CD14-positive monocyte (primary cell): ENCODE results near the gene PTPRE. TPM values are rescaled to one million over a fixed set of nuclear protein-coding genes. Genes with fewer than 3 reads are reported as not detected.

ENCODE experiments used
- DNase-seq, 3 donors: peaks; one replicate each; pipeline ENCODE4 v3.0.0-alpha.2; 2011 to 2022
- H2AFZ ChIP-seq: 2 replicates; pipeline ENCODE4 v1.6.0; 2012; ENCODE audit warnings: mild to moderate bottlenecking, low read depth, low read length, inconsistent platforms; ENCODE audit not compliant: insufficient read depth, poor library complexity, severe bottlenecking
- H3K27ac ChIP-seq, 2 donors: 1 replicate in 1 of 2; 2 replicates in 1 of 2; pipeline ENCODE4 v1.5.1; 2012 to 2013; ENCODE audit warnings: low read length in 2 of 2, control low read depth in 1 of 2, inconsistent platforms in 1 of 2, low read depth in 1 of 2, mild to moderate bottlenecking in 1 of 2
- H3K27me3 ChIP-seq, 2 donors: one replicate each; pipeline versions ENCODE4 v1.6.0 to v1.6.1; 2011 to 2013; ENCODE audit warnings: low read length in 2 of 2; ENCODE audit not compliant: control insufficient read depth in 2 of 2, insufficient read depth in 2 of 2
- H3K36me3 ChIP-seq, 2 donors: replicated peaks in 1 of 2; 1 replicate in 1 of 2; 2 replicates in 1 of 2; pipeline versions ENCODE4 v1.5.1 to v1.6.1; 2012 to 2013; ENCODE audit warnings: low read length in 2 of 2, control low read depth in 1 of 2, inconsistent platforms in 1 of 2, mild to moderate bottlenecking in 1 of 2; ENCODE audit not compliant: insufficient read depth in 2 of 2, control insufficient read depth in 1 of 2
- H3K4me1 ChIP-seq, 2 donors: 1 replicate in 1 of 2; 2 replicates in 1 of 2; pipeline versions ENCODE4 v1.5.1 to v1.6.1; 2012 to 2013; ENCODE audit warnings: low read length in 2 of 2, control low read depth in 1 of 2, inconsistent platforms in 1 of 2, mild to moderate bottlenecking in 1 of 2, moderate library complexity in 1 of 2; ENCODE audit not compliant: insufficient read depth in 2 of 2, control insufficient read depth in 1 of 2
- H3K4me2 ChIP-seq: replicated peaks from 2 replicates; pipeline ENCODE3; 2012; ENCODE audit warnings: low read length, moderate library complexity, mild to moderate bottlenecking; ENCODE audit not compliant: poor library complexity, severe bottlenecking; ENCODE audit errors: extremely low read depth
- H3K4me3 ChIP-seq, 3 experiments: fragments of 200-600 bp in 1 of 3; sonication (generic) in 1 of 3; replicated peaks in 1 of 3; 1 replicate in 2 of 3; 2 replicates in 1 of 3; pipeline ENCODE4 v1.5.1; 2011 to 2013; ENCODE audit warnings: low read length in 3 of 3, mild to moderate bottlenecking in 3 of 3, control low read depth in 2 of 3, low read depth in 2 of 3, inconsistent platforms in 1 of 3, moderate library complexity in 1 of 3
- H3K79me2 ChIP-seq: 2 replicates; pipeline ENCODE4 v1.6.0; 2012; ENCODE audit warnings: mild to moderate bottlenecking, control low read depth, inconsistent platforms, low read length, moderate library complexity; ENCODE audit not compliant: insufficient read depth
- H3K9ac ChIP-seq: 2 replicates; pipeline ENCODE4 v1.6.0; 2017; ENCODE audit warnings: low read length, mild to moderate bottlenecking; ENCODE audit not compliant: insufficient read depth, poor library complexity, severe bottlenecking
- H3K9me3 ChIP-seq, 2 donors: replicated peaks in 1 of 2; 1 replicate in 1 of 2; 2 replicates in 1 of 2; pipeline versions ENCODE4 v1.5.1 to v1.6.1; 2012 to 2013; ENCODE audit warnings: low read length in 2 of 2, control low read depth in 1 of 2; ENCODE audit not compliant: control insufficient read depth in 1 of 2, insufficient read depth in 1 of 2
- H4K20me1 ChIP-seq: 2 replicates; pipeline ENCODE4 v1.6.0; 2012; ENCODE audit warnings: mild to moderate bottlenecking, low read length, control low read depth, moderate library complexity; ENCODE audit not compliant: insufficient read depth
- H3K27ac Mint-ChIP-seq, 7 donors: one replicate each; pipeline ENCODE4 v1.8.0; 2020; ENCODE audit warnings: mild to moderate bottlenecking in 7 of 7, mixed read lengths in 7 of 7, moderate library complexity in 6 of 7, inconsistent platforms in 2 of 7
- H3K27me3 Mint-ChIP-seq, 3 donors: one replicate each; pipeline ENCODE4 v1.8.0; 2021 to 2022; ENCODE audit warnings: low read depth in 3 of 3, mild to moderate bottlenecking in 3 of 3, mixed read lengths in 3 of 3, moderate library complexity in 3 of 3, inconsistent platforms in 1 of 3
- H3K36me3 Mint-ChIP-seq, 2 donors: one replicate each; pipeline ENCODE4 v1.8.0; 2020; ENCODE audit warnings: mixed read lengths in 2 of 2, inconsistent platforms in 1 of 2, mild to moderate bottlenecking in 1 of 2
- H3K4me1 Mint-ChIP-seq: one replicate; pipeline ENCODE4 v1.8.0; 2020; ENCODE audit warnings: mild to moderate bottlenecking, mixed read lengths
- H3K4me3 Mint-ChIP-seq, 2 donors: one replicate each; pipeline ENCODE4 v1.8.0; 2020; ENCODE audit warnings: mild to moderate bottlenecking in 2 of 2, mixed read lengths in 2 of 2, moderate library complexity in 1 of 2
- H3K9me3 Mint-ChIP-seq, 7 donors: one replicate each; pipeline ENCODE4 v1.8.0; 2020 to 2022; ENCODE audit warnings: mixed read lengths in 7 of 7, mild to moderate bottlenecking in 6 of 7, moderate library complexity in 6 of 7, inconsistent platforms in 2 of 7
- CTCF ChIP-seq: fragments of 200-600 bp; IDR thresholded peaks from one replicate; pipeline ENCODE4 v1.8.0; 2022; ENCODE audit warnings: antibody characterized with exemption, mild to moderate bottlenecking
- WGBS: methylation state at CpG from one replicate; pipeline ENCODE4 v1.1.5; 2013; ENCODE audit warnings: missing lambda C conversion rate; ENCODE audit not compliant: insufficient coverage; 5-methylcytosine and 5-hydroxymethylcytosine counted together
- intact Hi-C, 2 donors: fragments of 100-400 bp; cut with micrococcal nuclease; formaldehyde crosslinking; loops; one replicate each; pipeline versions ENCODE4 v1.15.0 to v1.15.1; 2023
- polyA plus RNA-seq, 3 donors: library from polyadenylated mRNA; depleted of rRNA in 1 of 3; unstranded in 2 of 3; stranded (reverse) in 1 of 3; fragments of 300-500 nt in 2 of 3; fragments of >200 nt in 1 of 3; fragmentation: Illumina TruSeq in 2 of 3; gene quantifications; 1 replicate in 2 of 3; 2 replicates in 1 of 3; pipeline ENCODE4 v1.2.3, GENCODE V29; 2012 to 2021

Gene PTPRE
- polyA plus RNA-seq, 3 donors = 95.2 to 271 (median 125) TPM

- H3K27me3 Mint-ChIP-seq = peaks cover 3% of the 10 kb centered on the region in 3 donors
- H3K36me3 Mint-ChIP-seq = peaks cover 31 to 39% of the 10 kb centered on the region in 2 donors
- Histone ChIP-seq H2AFZ (no peak overlapping the region), H3K4me3 (no peak overlapping the region), H3K79me2 (peaks cover 77% of the 10 kb centered on the region), H3K9ac (no peak overlapping the region), H3K36me3 (peaks cover 0 to 31% of the 10 kb centered on the region in 2 donors), H3K4me2 (no peak overlapping the region), H4K20me1 (peaks cover 61% of the 10 kb centered on the region), H3K27me3 (no peaks in the 10 kb centered on the region), H3K9me3 (no peaks in the 10 kb centered on the region), H3K4me1 (peaks cover 35 to 41% of the 10 kb centered on the region in 2 donors), H3K27ac (no peak overlapping the region)
- WGBS = 96% methylated on average over 4 of the region's 7 CpGs
- H3K9me3 Mint-ChIP-seq = peaks cover 0 to 2% (median 0%) of the 10 kb centered on the region in 7 donors
- intact Hi-C loops = loop anchor here in 1 of 2 donors (5.0 to 10.0 kb wide), 3 partner anchors 82 to 245 kb away; no protein-coding TSS in a partner anchor
- peaks cover 61% of the 10 kb centered on the region for H3K4me1 Mint-ChIP-seq
- H3K4me3 Mint-ChIP-seq = no peak overlapping the region
- no peak overlapping the region for H3K27ac Mint-ChIP-seq
- DNase-seq = no peak
- TF ChIP-seq CTCF = no peak
Measured at GRCh38 chr10:127909716-127910463, 3.0 kb downstream of the PTPRE start.

- Mint-ChIP-seq H3K4me3 (no peak overlapping the region), H3K9me3 (peaks cover 0 to 3% (median 0%) of the 10 kb centered on the region in 7 donors), H3K27ac (no peak overlapping the region), H3K27me3 (peaks cover under 1 to 3% (median 3%) of the 10 kb centered on the region in 3 donors), H3K4me1 (peaks cover 58% of the 10 kb centered on the region), H3K36me3 (peaks cover 31 to 39% of the 10 kb centered on the region in 2 donors)
- H3K9me3 ChIP-seq = no peaks in the 10 kb centered on the region
- no peak overlapping the region for H3K4me2 ChIP-seq
- no peaks in the 10 kb centered on the region for H3K27me3 ChIP-seq
- no peak overlapping the region for H3K4me3 ChIP-seq
- WGBS = no CpG with 5 or more reads among the region's 2 CpGs
- TF ChIP-seq CTCF = no peak
- intact Hi-C loops = no loop called here
- no peak overlapping the region for H2AFZ ChIP-seq
- peaks cover 0 to 36% of the 10 kb centered on the region in 2 donors for H3K36me3 ChIP-seq
- H3K9ac ChIP-seq = no peak overlapping the region
- peaks cover 34 to 37% of the 10 kb centered on the region in 2 donors for H3K4me1 ChIP-seq
- peaks cover 82% of the 10 kb centered on the region for H3K79me2 ChIP-seq
- no peak overlapping the region for H3K27ac ChIP-seq
- no peak for DNase-seq
- peaks cover 61% of the 10 kb centered on the region for H4K20me1 ChIP-seq
Measured at GRCh38 chr10:127910464-127910770, 3.5 kb downstream of the PTPRE start.
